K562 (cell line): ENCODE results near the gene RORB. TPM values are rescaled to one million over a fixed set of nuclear protein-coding genes. Genes with fewer than 3 reads are reported as not detected.

Source experiments
- ATAC-seq: fragments of 200-7000 bp; cut with Tn5 transposase; 3 replicates; pipeline ENCODE4 v1.9.1; 2020; ENCODE audit warnings: moderate library complexity
- BruUV-seq: library from RNA; stranded (reverse); fragments of 400-500 nt; replicated peaks from 2 replicates; lab custom pipeline; 2021; lab: Mats Ljungman, UMichigan
- CTCF ChIA-PET: fragments of 300-600 bp; formaldehyde crosslinking; extraction: SDS; loops from one replicate; lab custom pipeline; 2021; ENCODE audit warnings: low intra/inter-chr PET ratio; lab: Yijun Ruan, JAX
- POLR2A ChIA-PET: fragments of 300-600, 350-650 bp; sonication (Branson Sonifier 250); formaldehyde crosslinking; extraction: SDS; loops from one replicate; lab custom pipeline; 2021; ENCODE audit warnings: antibody characterized with exemption, inconsistent platforms; lab: Yijun Ruan, JAX
- DNase-seq, 4 experiments: peaks; one replicate each; pipeline versions ENCODE4 v3.0.0 to v3.0.0-alpha.2; 2011 to 2018; ENCODE audit warnings: low spot score in 3 of 4, mixed read lengths in 3 of 4; ENCODE audit errors: extremely low read depth in 1 of 4
- FAIRE-seq: peaks from 2 replicates; lab custom pipeline; 2011; peaks lifted over from hg19 to GRCh38; lab: Jason Lieb, UNC
- H2AFZ ChIP-seq: 2 replicates; pipeline ENCODE4 v1.6.0; 2011; ENCODE audit warnings: low read depth, low read length, control low read depth, inconsistent platforms
- H3K27ac ChIP-seq: fragments of 200-600 bp; 3 replicates; pipeline ENCODE4 v1.8.0; 2011; ENCODE audit warnings: low read depth, mild to moderate bottlenecking, control low read depth, inconsistent platforms, low read length, moderate library complexity, mixed read lengths; ENCODE audit errors: extremely low read depth
- H3K27me3 ChIP-seq, 2 experiments: fragments of 300-600 bp in 1 of 2; 2 replicates in 1 of 2; 3 replicates in 1 of 2; pipeline versions ENCODE4 v1.6.0 to v1.8.0; 2011; ENCODE audit warnings: inconsistent platforms in 2 of 2, low read length in 2 of 2, mild to moderate bottlenecking in 1 of 2, mixed read lengths in 1 of 2, moderate library complexity in 1 of 2; ENCODE audit not compliant: control insufficient read depth in 2 of 2, insufficient read depth in 2 of 2
- H3K36me3 ChIP-seq: fragments of 300-600 bp; 3 replicates; pipeline ENCODE4 v1.8.0; 2011; ENCODE audit warnings: mild to moderate bottlenecking, low read length, inconsistent platforms; ENCODE audit not compliant: control insufficient read depth, insufficient read depth
- H3K4me1 ChIP-seq, 2 experiments: fragments of 200-600 bp in 1 of 2; replicated peaks in 1 of 2; 2 replicates in 1 of 2; 3 replicates in 1 of 2; pipeline versions ENCODE4 v1.5.1 to v1.8.0; 2011; ENCODE audit warnings: inconsistent platforms in 2 of 2, low read length in 2 of 2, mild to moderate bottlenecking in 1 of 2, mixed read lengths in 1 of 2, moderate library complexity in 1 of 2; ENCODE audit not compliant: control insufficient read depth in 2 of 2, insufficient read depth in 2 of 2
- H3K4me2 ChIP-seq: 2 replicates; pipeline ENCODE4 v1.6.1; 2011; ENCODE audit warnings: low read length, control low read depth, inconsistent platforms, mixed read lengths; ENCODE audit not compliant: insufficient read depth
- H3K4me3 ChIP-seq: fragments of 200-600 bp; sonication (generic), shearing (Covaris generic); 2 replicates; pipeline ENCODE4 v1.5.1; 2016; ENCODE audit warnings: control low read depth, inconsistent platforms
- H3K79me2 ChIP-seq: fragments of 200-600 bp; 3 replicates; pipeline ENCODE4 v1.8.0; 2011; ENCODE audit warnings: low read length, inconsistent platforms; ENCODE audit not compliant: control insufficient read depth, insufficient read depth
- H3K9ac ChIP-seq, 2 experiments: 2 replicates each; pipeline versions ENCODE4 v1.6.0 to v1.6.1; 2011; ENCODE audit warnings: low read depth in 2 of 2, low read length in 2 of 2, control low read depth in 1 of 2, inconsistent platforms in 1 of 2, mild to moderate bottlenecking in 1 of 2, mixed read lengths in 1 of 2; ENCODE audit not compliant: insufficient read depth in 1 of 2
- H3K9me1 ChIP-seq: one replicate; pipeline ENCODE4 v1.6.0; 2011; ENCODE audit warnings: inconsistent platforms, mild to moderate bottlenecking, low read length, moderate library complexity; ENCODE audit not compliant: control insufficient read depth, insufficient read depth
- H3K9me3 ChIP-seq: replicated peaks from 2 replicates; pipeline ENCODE4 v1.5.1; 2011; ENCODE audit warnings: low read depth, low read length, inconsistent platforms; ENCODE audit not compliant: control insufficient read depth, insufficient read depth
- H4K20me1 ChIP-seq: replicated peaks from 2 replicates; pipeline ENCODE4 v1.6.1; 2011; ENCODE audit warnings: low read length, inconsistent platforms, mixed read lengths; ENCODE audit not compliant: control insufficient read depth, insufficient read depth
- BCOR ChIP-seq: fragments of 450-650 bp; IDR thresholded peaks from 2 replicates; pipeline ENCODE4 v1.6.1; 2016
- EZH2 ChIP-seq: IDR thresholded peaks from 2 replicates; pipeline ENCODE4 v1.6.1; 2012; ENCODE audit warnings: low read depth, mild to moderate bottlenecking, inconsistent platforms, low read length, borderline replicate concordance
- HNRNPK ChIP-seq: fragments of 200-400 bp; formaldehyde crosslinking; IDR thresholded peaks from one replicate; pipeline ENCODE4 v1.6.1; 2018; ENCODE audit warnings: mild to moderate bottlenecking, low read depth, low read length; ENCODE audit not compliant: poor library complexity, severe bottlenecking
- KLF13 ChIP-seq: fragments of 450-650 bp; IDR thresholded peaks from 2 replicates; pipeline ENCODE4 v1.6.1; 2016; ENCODE audit warnings: missing genetic modification characterization, low read depth, mild to moderate bottlenecking, missing compliant biosample characterization, moderate library complexity, borderline replicate concordance
- MEIS2 ChIP-seq: fragments of 450-650 bp; IDR thresholded peaks from 2 replicates; pipeline ENCODE4 v1.6.1; 2014; ENCODE audit warnings: mild to moderate bottlenecking; ENCODE audit not compliant: partially characterized antibody
- MYBL2 ChIP-seq, 2 experiments: fragments of 450-650 bp in 1 of 2; sonication (generic) in 1 of 2; formaldehyde crosslinking in 1 of 2; IDR thresholded peaks; 2 replicates each; pipeline versions ENCODE4 v1.6.1 to v1.8.1; 2017 to 2022; ENCODE audit warnings: borderline replicate concordance in 1 of 2, inconsistent platforms in 1 of 2, low read depth in 1 of 2, mild to moderate bottlenecking in 1 of 2, missing genetic modification reagents in 1 of 2, moderate library complexity in 1 of 2
- OTX1 ChIP-seq: fragments of 450-650 bp; formaldehyde crosslinking; IDR thresholded peaks from 2 replicates; pipeline ENCODE4 v1.4.0; 2022; ENCODE audit warnings: mild to moderate bottlenecking
- RBM34 ChIP-seq: fragments of 200-400 bp; formaldehyde crosslinking; IDR thresholded peaks from 2 replicates; pipeline ENCODE4 v1.6.1; 2018; ENCODE audit warnings: low read length, borderline replicate concordance; ENCODE audit not compliant: insufficient read depth
- SRSF1 ChIP-seq: fragments of 200-400 bp; formaldehyde crosslinking; IDR thresholded peaks from 2 replicates; pipeline ENCODE4 v1.6.1; 2017; ENCODE audit warnings: mild to moderate bottlenecking, low read depth, low read length, moderate library complexity
- SRSF3 ChIP-seq: fragments of 200-400 bp; formaldehyde crosslinking; IDR thresholded peaks from 2 replicates; pipeline ENCODE4 v1.6.1; 2016; ENCODE audit warnings: mild to moderate bottlenecking, low read length, moderate library complexity; ENCODE audit not compliant: insufficient read depth
- TAL1 ChIP-seq: fragments of 450-650 bp; IDR thresholded peaks from 2 replicates; pipeline ENCODE4 v1.6.1; 2016; ENCODE audit warnings: mild to moderate bottlenecking
- ZEB2 ChIP-seq: fragments of 450-650 bp; IDR thresholded peaks from 2 replicates; pipeline ENCODE4 v1.6.1; 2016
- ZFPM2 ChIP-seq: fragments of 250-450 bp; sonication (Bioruptor Pico); IDR thresholded peaks from 2 replicates; pipeline ENCODE4 v1.5.1; 2022; ENCODE audit warnings: mild to moderate bottlenecking
- WGBS: fragments of 100-300 bp; shearing (Covaris generic); methylation state at CpG from one replicate; pipeline ENCODE4 v1.1.6; 2016; ENCODE audit warnings: low coverage, mixed read lengths; ENCODE audit not compliant: insufficient coverage; ENCODE audit errors: missing lambda C conversion rate; 5-methylcytosine and 5-hydroxymethylcytosine counted together
- in situ Hi-C: fragments of 300-500 bp; cut with MboI; formaldehyde crosslinking; loops from 4 replicates; pipeline ENCODE4 v1.15.0; 2018; ENCODE audit warnings: inconsistent platforms, mixed read lengths
- intact Hi-C: fragments of 100-400 bp; cut with micrococcal nuclease; formaldehyde crosslinking; loops from 2 replicates; pipeline ENCODE4 v1.14.2; 2022
- polyA plus RNA-seq, 8 experiments: library from polyadenylated mRNA; depleted of rRNA in 4 of 8; stranded (reverse) in 5 of 8; unstranded in 3 of 8; fragments of >200 nt; fragmentation: Nextera tagmentation in 2 of 8; fragmentation: Illumina TruSeq in 1 of 8; extraction: Ambion mirVana in 2 of 8; extraction: Trizol in 1 of 8; gene quantifications; 2 replicates each; pipeline versions ENCODE4 v1.2.1 to v1.2.3, GENCODE V29; 2011 to 2014; ENCODE audit warnings: inconsistent platforms in 1 of 8, missing spikeins in 1 of 8
- total RNA-seq, 7 experiments: library from RNA; depleted of rRNA in 6 of 7; stranded (reverse); fragments of >200 nt in 6 of 7; fragmentation: Illumina TruSeq in 2 of 7; extraction: Trizol in 2 of 7; gene quantifications; 2 replicates each; pipeline versions ENCODE4 v1.2.1 to v1.2.3, GENCODE V29; 2011 to 2021; ENCODE audit warnings: low replicate concordance in 1 of 7
- TF ChIP-seq, protein P1 (sequence below), 2 experiments: fragments of 450-650 bp in 1 of 2; sonication (generic) in 1 of 2; formaldehyde crosslinking in 1 of 2; IDR thresholded peaks; 2 replicates each; pipeline versions ENCODE4 v1.7.1 to v1.9.0; 2016 to 2022; ENCODE audit warnings: inconsistent platforms in 1 of 2, mild to moderate bottlenecking in 1 of 2, missing genetic modification reagents in 1 of 2

Gene RORB
- total and polyA plus RNA-seq, 9 of the 15 experiments (the other 6 are each of a cell fraction or from before 2014, with no cell fraction given): not detected

DNA sequence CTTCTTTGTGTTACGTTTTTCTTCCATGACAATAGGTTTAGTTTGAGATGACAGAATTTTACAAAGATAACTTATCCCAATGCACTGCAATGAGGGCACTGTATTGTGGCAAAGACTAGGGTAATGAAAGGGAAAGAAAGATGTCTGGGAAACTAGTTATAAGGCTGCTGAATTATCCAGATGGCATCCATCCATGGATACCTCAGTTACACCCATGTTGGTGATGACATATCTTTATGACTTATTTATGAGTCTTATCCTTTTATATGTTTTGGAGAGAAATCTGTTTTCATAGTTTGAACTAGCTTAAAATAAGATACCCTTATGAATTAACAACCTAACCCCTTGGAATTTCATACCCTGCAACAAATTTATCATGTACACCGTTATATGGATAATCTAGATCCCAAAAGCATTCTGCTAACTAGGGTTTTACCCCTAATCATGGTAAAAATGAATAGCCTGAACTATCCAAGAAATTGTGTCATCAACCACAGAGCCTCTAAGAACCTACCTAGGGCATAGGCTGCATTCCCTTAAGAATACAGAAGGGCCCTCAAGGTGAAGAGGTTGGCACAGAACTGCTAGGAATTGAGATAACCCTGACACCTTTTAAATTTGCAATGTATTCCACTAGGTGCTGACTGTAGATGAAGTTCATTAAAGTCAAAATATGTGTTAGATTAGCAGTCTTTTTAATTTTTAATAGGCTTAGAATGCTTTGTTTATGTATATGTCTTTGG is 49.5 kb upstream of the RORB start:
- no peak overlapping the region for H2AFZ ChIP-seq
- BruUV-seq: no TSS peak
- H3K4me2 ChIP-seq: no peak overlapping the region
- no peak for FAIRE-seq
- POLR2A ChIA-PET: no interaction called here
- no peaks in the 10 kb centered on the region for H3K36me3 ChIP-seq
- no peaks in the 10 kb centered on the region for H3K27me3 ChIP-seq
- in situ Hi-C loops (no loop called here), intact Hi-C loops (no loop called here)
- H3K79me2 ChIP-seq: no peaks in the 10 kb centered on the region
- CTCF ChIA-PET: no interaction called here
- no peaks in the 10 kb centered on the region for H3K4me1 ChIP-seq
- no peaks in the 10 kb centered on the region for H3K9me3 ChIP-seq
- H3K9me1 ChIP-seq: no peaks in the 10 kb centered on the region
- no peak for ATAC-seq
- H3K27ac ChIP-seq: no peak overlapping the region
- DNase-seq: no peak
- no peak overlapping the region for H3K4me3 ChIP-seq
- no peak overlapping the region for H3K9ac ChIP-seq
- WGBS: 0% methylated on average over 2 of the region's 2 CpGs
- H4K20me1 ChIP-seq: no peaks in the 10 kb centered on the region
- no peak for TF ChIP-seq ZFPM2 (CRISPR knock-in tag)
- no peak for TF ChIP-seq TAL1
- no peak for TF ChIP-seq MYBL2 (IDR thresholded peaks at IDR 0.05; ENCODE audit: low read depth)
- no peak for TF ChIP-seq MYBL2 (CRISPR knock-in tag; IDR thresholded peaks at IDR 0.05; ENCODE audit: borderline replicate concordance)
- no peak for TF ChIP-seq ZEB2
- no peak for TF ChIP-seq SRSF3
- no peak for TF ChIP-seq MEIS2
- no peak for TF ChIP-seq KLF13 (tag)
- no peak for TF ChIP-seq SRSF1
- no peak for TF ChIP-seq RBM34
- TF ChIP-seq, protein P1, sequence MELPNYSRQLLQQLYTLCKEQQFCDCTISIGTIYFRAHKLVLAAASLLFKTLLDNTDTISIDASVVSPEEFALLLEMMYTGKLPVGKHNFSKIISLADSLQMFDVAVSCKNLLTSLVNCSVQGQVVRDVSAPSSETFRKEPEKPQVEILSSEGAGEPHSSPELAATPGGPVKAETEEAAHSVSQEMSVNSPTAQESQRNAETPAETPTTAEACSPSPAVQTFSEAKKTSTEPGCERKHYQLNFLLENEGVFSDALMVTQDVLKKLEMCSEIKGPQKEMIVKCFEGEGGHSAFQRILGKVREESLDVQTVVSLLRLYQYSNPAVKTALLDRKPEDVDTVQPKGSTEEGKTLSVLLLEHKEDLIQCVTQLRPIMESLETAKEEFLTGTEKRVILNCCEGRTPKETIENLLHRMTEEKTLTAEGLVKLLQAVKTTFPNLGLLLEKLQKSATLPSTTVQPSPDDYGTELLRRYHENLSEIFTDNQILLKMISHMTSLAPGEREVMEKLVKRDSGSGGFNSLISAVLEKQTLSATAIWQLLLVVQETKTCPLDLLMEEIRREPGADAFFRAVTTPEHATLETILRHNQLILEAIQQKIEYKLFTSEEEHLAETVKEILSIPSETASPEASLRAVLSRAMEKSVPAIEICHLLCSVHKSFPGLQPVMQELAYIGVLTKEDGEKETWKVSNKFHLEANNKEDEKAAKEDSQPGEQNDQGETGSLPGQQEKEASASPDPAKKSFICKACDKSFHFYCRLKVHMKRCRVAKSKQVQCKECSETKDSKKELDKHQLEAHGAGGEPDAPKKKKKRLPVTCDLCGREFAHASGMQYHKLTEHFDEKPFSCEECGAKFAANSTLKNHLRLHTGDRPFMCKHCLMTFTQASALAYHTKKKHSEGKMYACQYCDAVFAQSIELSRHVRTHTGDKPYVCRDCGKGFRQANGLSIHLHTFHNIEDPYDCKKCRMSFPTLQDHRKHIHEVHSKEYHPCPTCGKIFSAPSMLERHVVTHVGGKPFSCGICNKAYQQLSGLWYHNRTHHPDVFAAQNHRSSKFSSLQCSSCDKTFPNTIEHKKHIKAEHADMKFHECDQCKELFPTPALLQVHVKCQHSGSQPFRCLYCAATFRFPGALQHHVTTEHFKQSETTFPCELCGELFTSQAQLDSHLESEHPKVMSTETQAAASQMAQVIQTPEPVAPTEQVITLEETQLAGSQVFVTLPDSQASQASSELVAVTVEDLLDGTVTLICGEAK (IDR thresholded peaks at IDR 0.05): no peak
- TF ChIP-seq, protein P1 (CRISPR knock-in tag; IDR thresholded peaks at IDR 0.05): no peak
- TF ChIP-seq HNRNPK: no peak
- no peak for TF ChIP-seq EZH2
- no peak for TF ChIP-seq OTX1 (CRISPR knock-in tag)
- no peak for TF ChIP-seq BCOR
